ENCODE measurements around the gene LAMA2.

GRCh38 chr6:129138739-129139405, 255.9 kb downstream of the LAMA2 start:
- TF ChIP-seq CTCF (IDR thresholded peaks at IDR 0.05) (no peak), POLR2A (IDR thresholded peaks at IDR 0.05) (no peak)
